Stimulated activated CD8-positive, alpha-beta memory T cell treated with anti-CD3 and anti-CD28 coated beads, Interleukin-12 subunit alpha, Interleukin-12 subunit beta, amount 100 ng/mL, for 24 hours (primary cell): ENCODE results near the gene NECTIN1.

Experiments used
- DNase-seq: peaks from one replicate; pipeline ENCODE4 v3.0.0-alpha.2; 2020; ENCODE audit errors: extremely low read depth

The NECTIN1 gene

GRCh38 chr11:119730789-119731386, 1.9 kb upstream of the NECTIN1 start:
- DNase-seq: no peak

- DNase-seq: no peak
These were observed 1.1 kb upstream of the NECTIN1 start for GRCh38 chr11:119729951-119730613.

- DNase-seq: no peak
These were observed 554 bp upstream of the NECTIN1 start for GRCh38 chr11:119729581-119729927.

GRCh38 chr11:119728211-119728626, 781 bp downstream of the NECTIN1 start:
- no peak for DNase-seq

GRCh38 chr11:119727523-119728151, 1.4 kb downstream of the NECTIN1 start:
- DNase-seq: no peak

GRCh38 chr11:119726585-119727522, 2.1 kb downstream of the NECTIN1 start:
- no peak for DNase-seq

- DNase-seq: no peak
These were observed 2.8 kb downstream of the NECTIN1 start for GRCh38 chr11:119726150-119726553.

GRCh38 chr11:119724956-119725355, 4.0 kb downstream of the NECTIN1 start:
- DNase-seq: no peak

GRCh38 chr11:119723952-119724325, 5.1 kb downstream of the NECTIN1 start:
- DNase-seq: no peak

GRCh38 chr11:119723243-119723951, 5.6 kb downstream of the NECTIN1 start:
- no peak for DNase-seq

GRCh38 chr11:119722281-119722794, 6.7 kb downstream of the NECTIN1 start:
- no peak for DNase-seq

GRCh38 chr11:119721129-119722120, 7.6 kb downstream of the NECTIN1 start:
- no peak for DNase-seq

- no peak for DNase-seq
These were observed 8.6 kb downstream of the NECTIN1 start for GRCh38 chr11:119720311-119720913.

- DNase-seq: no peak
These were observed 11.0 kb downstream of the NECTIN1 start for GRCh38 chr11:119717839-119718534.

- DNase-seq: no peak
These were observed 12.2 kb downstream of the NECTIN1 start for GRCh38 chr11:119716582-119717498.

GRCh38 chr11:119714590-119714989, 14.4 kb downstream of the NECTIN1 start:
- no peak for DNase-seq

- no peak for DNase-seq
These were observed 14.8 kb downstream of the NECTIN1 start for GRCh38 chr11:119714189-119714588.
